A172 (cell line): Measurements from ENCODE around the gene VWA8. TPM values are rescaled to one million over a fixed set of nuclear protein-coding genes. Genes with fewer than 3 reads are reported as not detected.

Source experiments
- DNase-seq: peaks from one replicate; pipeline ENCODE4 v3.0.0-alpha.2; 2015; ENCODE audit warnings: low spot score
- total RNA-seq: library from RNA; depleted of rRNA; stranded (reverse); fragments of >200 nt; shearing (Covaris generic); gene quantifications from 2 replicates; pipeline ENCODE4 v1.2.3, GENCODE V29; 2014

VWA8 gene
- total RNA-seq, 1 experiment from 2014 or later, result 8.6 TPM

GRCh38 chr13:41802684-41803444, 158.0 kb downstream of the VWA8 start:
- peak; percentile 7 for DNase-seq

GRCh38 chr13:41802043-41802683, 158.7 kb downstream of the VWA8 start:
- DNase-seq, result no peak

GRCh38 chr13:41791056-41791455, 169.9 kb downstream of the VWA8 start:
- DNase-seq, result no peak

GRCh38 chr13:41788552-41788951, 172.4 kb downstream of the VWA8 start:
- no peak for DNase-seq

GRCh38 chr13:41785402-41786172, 175.3 kb downstream of the VWA8 start:
- no peak for DNase-seq

GRCh38 chr13:41782086-41782485, 178.8 kb downstream of the VWA8 start:
- DNase-seq, result no peak

- peak; percentile 40 for DNase-seq
Measured at GRCh38 chr13:41780715-41781706, 179.9 kb downstream of the VWA8 start.

GRCh38 chr13:41775251-41775650, 185.7 kb downstream of the VWA8 start:
- DNase-seq, result no peak

GRCh38 chr13:41774605-41775218, 186.2 kb downstream of the VWA8 start:
- no peak for DNase-seq

GRCh38 chr13:41767801-41768200, 193.1 kb downstream of the VWA8 start:
- DNase-seq, result no peak

- DNase-seq, result no peak
Measured at GRCh38 chr13:41766439-41766838, 194.5 kb downstream of the VWA8 start.

GRCh38 chr13:41765813-41766212, 195.1 kb downstream of the VWA8 start:
- no peak for DNase-seq

- no peak for DNase-seq
Measured at GRCh38 chr13:41765020-41765419, 195.9 kb downstream of the VWA8 start.

GRCh38 chr13:41764558-41764957, 196.4 kb downstream of the VWA8 start:
- DNase-seq, result no peak

GRCh38 chr13:41763782-41764181, 197.1 kb downstream of the VWA8 start:
- no peak for DNase-seq

- no peak for DNase-seq
Measured at GRCh38 chr13:41762796-41763195, 198.1 kb downstream of the VWA8 start.

GRCh38 chr13:41756198-41756880, 204.6 kb downstream of the VWA8 start:
- DNase-seq, result no peak

- DNase-seq, result no peak
Measured at GRCh38 chr13:41751734-41752445, 209.0 kb downstream of the VWA8 start.

- DNase-seq, result peak; percentile 11
Measured at GRCh38 chr13:41751277-41751676, 209.6 kb downstream of the VWA8 start.

GRCh38 chr13:41746259-41746658, 214.7 kb downstream of the VWA8 start:
- peak; percentile 68 for DNase-seq
